AG10803 (cell line): ENCODE measurements around the gene SHMT2.

Experiments used
- DNase-seq: peaks from one replicate; pipeline ENCODE4 v3.0.0; 2010; ENCODE audit warnings: low read depth
- H3K4me3 ChIP-seq: 2 replicates; pipeline ENCODE4 v1.5.1; 2011; ENCODE audit warnings: mild to moderate bottlenecking, low read length, control low read depth
- TF ChIP-seq, protein P1 (sequence below): conservative IDR thresholded peaks from 2 replicates; pipeline ENCODE4 v1.5.1; 2011; ENCODE audit warnings: mild to moderate bottlenecking, low read length, control low read depth, inconsistent platforms

SHMT2 gene

DNA sequence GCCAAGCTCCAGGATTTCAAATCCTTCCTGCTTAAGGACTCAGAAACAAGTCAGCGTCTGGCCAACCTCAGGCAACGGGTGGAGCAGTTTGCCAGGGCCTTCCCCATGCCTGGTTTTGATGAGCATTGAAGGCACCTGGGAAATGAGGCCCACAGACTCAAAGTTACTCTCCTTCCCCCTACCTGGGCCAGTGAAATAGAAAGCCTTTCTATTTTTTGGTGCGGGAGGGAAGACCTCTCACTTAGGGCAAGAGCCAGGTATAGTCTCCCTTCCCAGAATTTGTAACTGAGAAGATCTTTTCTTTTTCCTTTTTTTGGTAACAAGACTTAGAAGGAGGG lies 4.7 kb downstream of the SHMT2 start:
- TF ChIP-seq, protein P1, sequence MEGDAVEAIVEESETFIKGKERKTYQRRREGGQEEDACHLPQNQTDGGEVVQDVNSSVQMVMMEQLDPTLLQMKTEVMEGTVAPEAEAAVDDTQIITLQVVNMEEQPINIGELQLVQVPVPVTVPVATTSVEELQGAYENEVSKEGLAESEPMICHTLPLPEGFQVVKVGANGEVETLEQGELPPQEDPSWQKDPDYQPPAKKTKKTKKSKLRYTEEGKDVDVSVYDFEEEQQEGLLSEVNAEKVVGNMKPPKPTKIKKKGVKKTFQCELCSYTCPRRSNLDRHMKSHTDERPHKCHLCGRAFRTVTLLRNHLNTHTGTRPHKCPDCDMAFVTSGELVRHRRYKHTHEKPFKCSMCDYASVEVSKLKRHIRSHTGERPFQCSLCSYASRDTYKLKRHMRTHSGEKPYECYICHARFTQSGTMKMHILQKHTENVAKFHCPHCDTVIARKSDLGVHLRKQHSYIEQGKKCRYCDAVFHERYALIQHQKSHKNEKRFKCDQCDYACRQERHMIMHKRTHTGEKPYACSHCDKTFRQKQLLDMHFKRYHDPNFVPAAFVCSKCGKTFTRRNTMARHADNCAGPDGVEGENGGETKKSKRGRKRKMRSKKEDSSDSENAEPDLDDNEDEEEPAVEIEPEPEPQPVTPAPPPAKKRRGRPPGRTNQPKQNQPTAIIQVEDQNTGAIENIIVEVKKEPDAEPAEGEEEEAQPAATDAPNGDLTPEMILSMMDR = no peak
- no peak overlapping the region for H3K4me3 ChIP-seq
- no peak for DNase-seq

DNA sequence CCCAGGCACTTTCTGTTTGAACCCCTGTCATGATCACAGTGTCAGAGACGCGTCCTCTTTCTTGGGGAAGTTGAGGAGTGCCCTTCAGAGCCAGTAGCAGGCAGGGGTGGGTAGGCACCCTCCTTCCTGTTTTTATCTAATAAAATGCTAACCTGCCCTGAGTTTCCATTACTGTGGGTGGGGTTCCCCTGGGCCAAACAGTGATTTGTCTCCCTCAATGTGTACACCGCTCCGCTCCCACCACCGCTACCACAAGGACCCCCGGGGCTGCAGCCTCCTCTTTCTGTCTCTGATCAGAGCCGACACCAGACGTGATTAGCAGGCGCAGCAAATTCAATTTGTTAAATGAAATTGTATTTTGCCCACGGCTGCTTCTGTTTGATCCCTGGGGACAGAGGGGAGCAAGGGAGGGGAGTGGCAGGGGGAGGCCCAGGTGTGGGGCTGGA lies 5.1 kb downstream of the SHMT2 start:
- H3K4me3 ChIP-seq = no peak overlapping the region
- TF ChIP-seq, protein P1 = no peak
- no peak for DNase-seq

DNA sequence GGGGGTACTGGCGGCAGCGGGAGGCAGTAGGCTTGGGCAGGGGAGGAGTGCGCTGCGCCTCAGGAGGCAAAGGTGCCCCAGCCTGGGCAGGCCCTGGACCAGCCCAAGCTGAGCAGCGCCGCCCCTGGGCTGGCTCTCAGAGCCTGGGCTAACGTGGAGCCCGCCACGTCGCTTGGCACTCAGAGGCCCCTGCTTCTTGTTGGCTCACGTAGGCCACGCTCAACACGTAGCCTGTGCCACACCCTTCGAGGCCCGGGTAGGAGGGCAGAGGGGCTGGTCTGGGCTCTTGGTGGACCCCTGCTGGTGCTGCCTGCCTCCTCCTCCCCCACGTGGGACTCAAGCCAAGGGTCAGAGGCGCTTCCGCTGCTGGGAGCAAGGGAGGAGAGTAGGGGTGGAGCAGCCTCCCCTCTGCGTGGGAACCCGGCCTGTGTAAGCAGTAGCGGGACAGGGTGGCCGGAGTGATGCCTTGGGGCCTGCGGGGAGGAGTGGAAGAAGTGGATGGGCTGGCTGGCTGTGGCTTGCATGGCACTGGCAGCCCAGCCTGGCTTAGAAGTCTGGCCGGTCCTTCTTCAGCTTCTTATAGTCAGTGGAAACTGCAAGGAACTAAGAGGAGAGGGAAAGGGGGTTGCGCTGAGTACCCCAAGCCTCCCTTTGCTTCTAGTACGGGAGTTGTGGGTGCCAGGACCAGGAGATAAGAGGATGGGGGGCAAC lies 5.7 kb downstream of the SHMT2 start:
- no peak overlapping the region for H3K4me3 ChIP-seq
- TF ChIP-seq, protein P1 = no peak
- DNase-seq = no peak

DNA sequence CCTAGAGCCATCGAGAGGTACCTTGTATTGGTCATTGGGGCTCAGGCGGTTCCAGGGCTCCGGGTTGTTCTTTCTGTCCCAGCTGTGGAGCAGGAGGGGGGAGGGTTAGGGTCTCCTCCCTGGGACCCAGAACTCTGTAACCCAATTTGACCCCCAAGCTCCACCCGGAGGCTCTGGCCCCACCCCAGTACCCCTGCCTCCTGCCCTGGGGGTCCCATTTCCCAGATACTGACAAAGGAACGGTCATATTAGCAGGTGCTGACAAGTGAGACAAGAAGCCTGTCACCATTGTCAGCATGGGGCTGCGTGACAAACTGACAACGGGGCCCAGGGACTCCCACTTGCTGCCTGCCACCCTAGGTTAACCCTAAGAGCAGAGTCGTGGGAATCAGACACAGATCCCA lies 6.2 kb downstream of the SHMT2 start:
- TF ChIP-seq, protein P1 = no peak
- H3K4me3 ChIP-seq = no peak overlapping the region

DNA sequence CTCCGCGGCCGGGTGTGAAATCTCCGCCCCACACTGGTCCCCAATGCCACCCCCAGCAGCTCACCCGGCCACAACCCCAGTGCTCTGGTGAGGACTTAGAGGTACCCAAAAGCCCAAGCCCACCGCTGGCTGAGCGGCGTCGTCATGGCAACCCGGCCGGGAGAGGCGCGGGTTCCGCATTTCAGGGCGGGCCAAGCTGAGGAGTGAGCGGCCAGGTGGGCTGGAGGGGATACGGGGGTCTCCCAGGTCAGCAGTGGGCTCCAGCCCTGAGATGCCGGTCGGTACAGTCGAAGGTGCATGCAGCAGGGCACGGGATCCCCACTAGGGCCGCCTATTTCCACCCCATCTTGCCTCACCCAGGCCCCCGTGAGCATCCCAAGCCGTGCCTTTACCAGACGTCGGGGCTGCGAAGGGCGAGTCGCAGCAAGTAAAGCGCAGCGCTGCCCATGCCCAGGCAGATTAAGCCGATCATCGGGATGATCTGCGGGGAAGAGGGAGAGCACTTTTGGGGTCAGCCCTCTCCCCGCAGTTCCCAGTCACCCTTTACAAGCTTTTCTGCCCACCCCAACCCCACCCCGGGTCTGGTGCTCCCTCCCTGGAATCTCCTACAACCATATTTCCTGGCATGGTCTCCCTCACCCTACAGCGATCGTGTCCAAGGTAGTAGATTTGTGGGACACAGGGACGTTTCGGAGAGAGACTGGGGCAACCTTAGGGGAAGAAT lies 6.9 kb downstream of the SHMT2 start:
- H3K4me3 ChIP-seq = peak overlapping the region; percentile 20
- TF ChIP-seq, protein P1 = no peak
- DNase-seq = no peak

More for the DNA sequence above, 6.2 kb downstream of the SHMT2 start:
- no peak for DNase-seq

DNA sequence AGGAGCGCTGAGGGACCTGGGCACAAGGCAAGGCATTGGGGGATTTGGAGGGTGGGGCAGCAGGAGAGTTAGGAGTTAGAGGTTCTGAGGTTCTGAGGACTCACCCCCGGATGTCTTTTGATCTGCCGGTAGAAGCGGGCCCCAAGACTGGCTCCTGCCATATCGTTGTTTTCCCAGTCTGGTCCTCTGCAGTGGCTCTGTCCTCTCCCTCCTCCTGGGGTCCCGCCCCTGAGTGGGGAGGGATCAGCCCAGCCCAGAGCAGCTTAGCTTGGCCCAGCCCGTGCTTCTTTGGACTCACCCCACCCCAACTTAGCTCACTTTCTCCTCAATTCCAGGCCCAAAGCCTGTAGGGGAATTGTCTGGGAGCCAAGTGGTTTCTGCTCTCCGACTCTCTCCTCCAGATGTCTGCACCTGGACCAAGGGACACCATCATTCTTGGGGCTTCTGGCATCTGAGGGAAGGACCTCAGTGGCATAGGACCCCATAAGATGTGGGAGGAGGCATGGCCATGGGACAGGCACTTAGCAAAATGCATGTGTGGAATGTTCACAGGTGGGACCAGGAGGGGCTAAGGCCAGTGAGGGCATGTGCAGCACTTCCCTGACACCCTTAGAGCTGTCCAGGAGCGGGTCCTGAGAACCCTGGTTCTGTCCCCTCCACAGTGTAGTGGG lies 7.5 kb downstream of the SHMT2 start:
- peak; percentile 47 for DNase-seq
- TF ChIP-seq, protein P1 = no peak
- peak overlapping the region; percentile 20 for H3K4me3 ChIP-seq
